ENCODE data around the gene TPK1.
"Not testable (repeated sequence)": the region's sequence is repeated elsewhere in the genome, so short reads cannot be mapped to it uniquely, and the experiment has no call there.

The TPK1 gene

DNA sequence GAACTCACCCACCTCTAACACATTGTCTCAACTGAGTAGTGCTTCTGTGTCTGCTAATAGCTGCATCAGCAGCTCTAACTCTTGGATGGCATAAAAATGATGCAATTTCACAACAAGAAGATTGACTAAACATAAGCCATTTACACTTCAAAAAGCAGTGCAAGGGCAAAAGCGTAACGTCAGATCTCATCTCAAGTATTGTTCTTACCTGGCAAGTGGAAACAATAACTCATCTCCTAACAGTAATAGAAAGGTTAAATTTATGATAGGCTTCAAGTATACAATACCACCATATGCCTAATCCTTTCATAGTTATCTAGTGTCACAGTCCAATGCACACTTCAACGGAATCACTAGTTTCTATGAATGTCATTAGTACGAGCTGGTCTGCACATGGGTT, 14.8 kb downstream of the TPK1 start:
- no peak for DNase-seq

DNA sequence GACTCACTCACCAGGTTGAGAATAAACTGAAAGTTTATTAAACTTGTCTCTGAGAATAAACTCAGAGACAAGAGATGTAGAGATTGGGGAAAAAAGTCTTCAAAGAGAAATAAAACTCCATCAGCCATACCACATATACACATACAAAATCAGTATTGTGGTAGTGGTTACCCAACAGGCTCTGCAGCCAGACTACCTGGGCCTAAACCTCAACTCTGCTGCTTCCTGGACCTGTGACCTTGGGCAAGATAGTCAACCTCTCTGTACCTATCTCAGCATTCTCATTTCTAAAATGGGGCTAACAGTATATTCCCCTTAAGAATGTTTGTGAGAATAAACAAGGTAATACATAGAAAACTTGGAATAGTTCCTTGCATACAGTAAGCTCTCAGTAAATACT, 15.3 kb downstream of the TPK1 start:
- no peak for DNase-seq

DNA sequence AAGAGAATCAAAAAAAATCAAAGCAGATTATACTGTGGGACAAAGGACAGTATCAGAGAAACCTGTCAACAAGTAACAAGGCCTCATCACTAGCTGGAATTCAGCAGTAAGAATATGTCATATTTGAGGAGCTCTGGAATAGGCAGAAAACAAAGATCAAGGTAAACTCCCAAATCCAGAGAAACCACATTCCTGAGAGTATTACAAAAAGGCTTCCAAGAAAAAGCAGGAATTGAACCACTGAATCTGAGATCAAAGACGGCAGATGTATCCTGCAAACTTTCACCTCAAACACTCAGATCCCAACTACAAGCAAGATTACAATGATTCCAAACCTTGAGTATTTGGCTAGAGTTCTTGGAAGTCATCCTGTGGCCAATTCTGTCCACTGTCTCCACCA, 16.3 kb downstream of the TPK1 start:
- no peak for DNase-seq

GRCh38 chr7:144818511-144818910, 17.3 kb downstream of the TPK1 start:
- peak in 1 of 2 experiments; percentile 32 for DNase-seq

- DNase-seq = no peak
Observed at GRCh38 chr7:144817001-144817400, 18.9 kb downstream of the TPK1 start.

GRCh38 chr7:144814299-144814698, 21.6 kb downstream of the TPK1 start:
- no peak for DNase-seq

GRCh38 chr7:144812379-144813283, 23.2 kb downstream of the TPK1 start:
- DNase-seq = no peak

DNA sequence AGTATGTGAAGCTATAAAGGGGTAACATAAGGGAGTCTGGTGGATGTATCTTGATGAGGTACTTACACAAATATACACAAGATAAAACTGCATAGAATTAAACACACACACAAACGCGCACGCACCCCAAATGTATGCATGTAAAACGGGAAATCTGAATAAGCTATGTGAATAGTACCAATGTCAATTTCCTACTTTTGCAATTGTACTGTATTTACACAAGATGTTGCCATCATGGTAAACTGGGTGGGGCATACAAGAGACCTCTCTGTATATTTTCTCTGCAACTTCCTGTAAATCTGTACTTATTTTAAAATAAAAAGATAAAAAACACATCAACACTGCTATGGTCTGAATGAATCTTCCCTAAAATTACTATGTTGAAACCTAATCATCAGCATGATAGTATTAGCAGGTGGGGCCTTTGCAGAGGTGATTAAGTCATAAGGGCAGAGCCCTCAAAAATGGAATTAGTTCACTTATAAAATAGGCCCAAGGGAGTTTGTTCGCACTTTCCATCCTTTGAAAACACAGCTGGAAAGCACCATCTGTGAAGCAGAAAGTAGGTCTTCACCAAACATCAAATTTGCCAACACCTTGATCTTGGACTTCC, 30.1 kb downstream of the TPK1 start:
- no peak for DNase-seq

- not testable (repeated sequence) for DNase-seq
Observed at GRCh38 chr7:144800678-144801436, 35.0 kb downstream of the TPK1 start.

DNA sequence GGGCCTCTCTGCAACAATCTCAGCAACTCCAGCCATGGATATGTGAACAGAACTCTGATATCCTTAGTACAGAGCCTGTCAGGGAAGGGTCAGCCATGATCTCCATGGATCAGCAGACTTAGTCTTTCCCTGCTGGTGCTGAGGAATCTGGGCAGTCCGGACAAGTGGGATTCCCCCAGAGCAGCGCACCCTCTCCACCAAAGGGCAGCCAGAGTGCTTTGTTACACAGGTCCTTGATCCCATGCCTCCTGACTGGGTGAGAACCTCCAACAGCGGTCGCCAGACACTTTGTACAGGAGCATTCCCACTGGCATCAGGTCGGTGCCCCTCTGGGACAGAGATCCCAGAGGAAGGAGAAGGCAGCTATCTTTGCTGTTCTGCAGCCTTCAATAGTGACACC, 38.9 kb downstream of the TPK1 start:
- DNase-seq = no peak

DNA sequence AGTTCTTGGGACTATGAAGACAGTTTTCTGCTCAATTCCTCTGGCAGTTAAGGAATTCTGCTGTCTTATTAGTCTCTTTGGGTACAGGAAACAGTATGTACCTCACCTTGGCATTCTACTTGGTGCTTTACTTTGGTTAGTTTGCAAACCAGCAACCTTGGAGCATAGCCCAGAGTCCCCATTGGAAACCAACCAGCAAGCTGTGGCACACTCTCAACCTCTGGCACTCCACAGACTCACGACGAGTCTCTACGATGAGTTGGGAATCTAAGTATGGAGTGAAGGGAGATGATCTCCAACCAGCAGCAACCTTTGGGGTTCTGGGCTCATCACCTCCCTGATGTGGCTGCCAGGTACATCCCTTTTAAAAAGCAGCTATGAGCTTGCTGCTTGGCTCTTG, 43.8 kb downstream of the TPK1 start:
- DNase-seq = no peak

DNA sequence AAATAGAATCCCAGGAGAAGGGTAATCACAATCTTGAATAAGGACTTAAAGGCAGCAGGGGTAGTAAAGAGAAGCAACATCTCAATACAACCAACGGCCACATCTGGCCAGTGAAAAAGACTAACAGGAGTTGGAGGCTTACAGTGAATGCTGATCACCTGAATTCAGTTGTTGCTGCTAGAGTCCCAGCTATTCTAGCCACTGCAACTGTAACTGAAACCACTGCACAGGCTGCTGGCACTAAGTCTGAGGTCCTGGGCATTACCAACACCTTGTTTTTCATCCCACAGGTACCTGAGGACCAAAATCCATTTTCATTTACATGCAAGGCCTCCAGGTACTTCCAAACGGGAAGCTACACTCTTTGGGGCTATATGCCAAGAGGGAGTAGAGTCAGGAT, 44.4 kb downstream of the TPK1 start:
- DNase-seq = no peak

DNA sequence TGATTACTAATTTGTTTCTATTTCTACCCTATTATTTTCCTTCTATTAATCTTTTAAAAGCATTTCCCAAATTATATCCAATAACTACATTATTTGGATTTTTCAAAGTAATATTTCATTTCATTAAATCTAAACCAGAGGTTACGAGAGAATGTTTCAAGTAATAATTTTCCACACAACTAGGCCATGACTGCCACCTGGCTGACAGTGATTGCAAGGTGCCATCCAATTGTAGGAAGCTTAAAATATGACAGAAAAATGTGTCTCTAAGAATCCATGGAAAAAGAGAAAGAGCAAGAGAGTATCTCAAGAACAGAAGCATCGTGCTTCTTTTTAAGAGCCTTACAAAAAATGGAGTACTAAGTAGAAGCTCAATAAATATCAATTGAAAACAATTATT, 48.7 kb downstream of the TPK1 start:
- no peak for DNase-seq

GRCh38 chr7:144786522-144786921, 49.3 kb downstream of the TPK1 start:
- DNase-seq = no peak

DNA sequence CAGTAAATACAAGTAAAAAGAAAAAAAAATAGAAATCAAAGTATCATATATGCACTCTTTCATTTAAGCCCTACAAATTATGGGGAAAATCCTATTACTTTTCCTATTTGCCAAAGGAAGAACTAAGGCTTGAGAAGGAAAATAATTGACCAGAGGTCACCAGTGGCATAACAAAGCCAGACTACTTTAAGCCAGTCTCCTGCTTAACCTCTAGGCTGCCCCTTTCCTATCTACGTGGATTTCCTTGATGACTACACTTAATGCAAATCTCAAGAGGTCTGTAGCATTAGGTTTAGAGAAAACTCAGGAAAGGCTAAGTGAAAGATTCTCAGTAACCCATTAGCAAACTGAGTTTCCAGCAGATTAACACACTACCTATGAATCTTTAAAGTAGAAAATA, 49.8 kb downstream of the TPK1 start:
- DNase-seq = no peak

GRCh38 chr7:144785521-144785920, 50.3 kb downstream of the TPK1 start:
- no peak for DNase-seq

DNA sequence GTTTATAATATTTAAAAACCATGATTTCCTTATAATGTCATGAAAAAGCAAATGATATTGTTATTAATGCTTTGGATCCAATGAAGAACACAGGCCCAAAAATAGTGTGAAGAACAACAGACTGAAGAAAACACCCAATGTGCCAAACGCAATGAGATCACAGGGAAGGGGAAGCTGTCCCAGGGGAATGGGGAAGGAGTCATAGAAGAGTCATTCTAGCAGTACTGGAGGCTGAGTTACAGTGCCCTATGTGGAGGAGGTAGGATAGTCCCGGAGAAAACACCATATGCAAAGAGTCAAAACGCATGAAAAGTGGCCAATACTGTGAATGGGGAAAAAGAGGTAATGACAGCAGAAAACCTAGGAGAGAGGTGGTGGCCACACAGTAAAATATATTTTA, 50.9 kb downstream of the TPK1 start:
- DNase-seq = no peak

GRCh38 chr7:144784441-144784840, 51.4 kb downstream of the TPK1 start:
- DNase-seq = no peak

- no peak for DNase-seq
Observed at GRCh38 chr7:144782883-144783282, 53.0 kb downstream of the TPK1 start.

DNA sequence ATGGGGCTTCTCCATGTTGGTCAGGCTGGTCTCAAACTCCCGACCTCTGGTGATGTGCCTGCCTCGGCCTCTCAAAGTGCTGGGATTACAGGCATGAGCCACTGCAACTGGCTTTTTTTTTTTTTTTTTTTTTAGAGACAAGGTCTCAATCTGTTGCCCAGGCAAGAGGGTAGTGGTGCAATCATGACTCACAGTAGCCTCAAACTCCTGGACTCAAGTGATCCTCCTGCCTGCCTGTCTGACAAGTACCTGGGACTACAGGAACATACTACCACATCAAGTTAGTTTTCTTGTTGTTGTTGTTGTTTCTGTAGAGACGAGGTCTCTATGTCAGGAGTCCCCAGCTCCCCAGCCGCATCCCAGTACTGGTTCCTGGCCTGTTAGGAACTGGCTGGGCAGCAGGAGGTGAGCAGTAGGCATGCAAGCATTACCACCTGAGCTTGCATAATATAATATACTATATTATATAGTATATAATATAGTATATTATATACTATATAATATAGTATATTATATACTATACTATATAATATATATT, 55.7 kb downstream of the TPK1 start:
- no peak for DNase-seq

DNA sequence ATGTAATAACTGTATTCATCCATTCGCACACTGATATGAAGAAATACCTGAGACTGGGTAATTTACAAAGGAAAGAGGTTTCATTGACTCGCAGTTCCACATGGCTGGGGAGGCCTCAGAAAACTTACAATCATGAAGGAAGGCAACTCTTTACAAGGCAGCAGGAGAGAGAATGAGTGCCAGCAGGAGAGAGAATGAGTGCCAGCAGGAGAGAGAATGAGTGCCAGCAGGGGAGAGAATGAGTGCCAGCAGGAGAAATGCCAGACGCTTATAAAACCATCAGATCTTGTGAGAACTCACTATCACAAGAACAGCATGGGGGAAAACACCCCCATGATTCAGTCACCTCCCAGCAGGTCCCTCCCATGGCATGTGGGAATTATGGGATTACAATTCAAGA, 58.0 kb downstream of the TPK1 start:
- not testable (repeated sequence) for DNase-seq

GRCh38 chr7:144777005-144777839, 58.6 kb downstream of the TPK1 start:
- DNase-seq = no peak

- DNase-seq = no peak
Observed at GRCh38 chr7:144776447-144776846, 59.4 kb downstream of the TPK1 start.
